K562 (cell line): Measurements from ENCODE around the gene EYA4. TPM values are rescaled to one million over a fixed set of nuclear protein-coding genes. Genes with fewer than 3 reads are reported as not detected.

Experiments used
- CC2D1A ChIP-seq: fragments of 450-650 bp; IDR thresholded peaks from 2 replicates; pipeline ENCODE4 v1.6.1; 2017; ENCODE audit warnings: mild to moderate bottlenecking
- JUND ChIP-seq, 2 experiments: IDR thresholded peaks; 2 replicates in 1 of 2; 3 replicates in 1 of 2; pipeline ENCODE4 v1.6.1; 2011; ENCODE audit warnings: borderline replicate concordance in 2 of 2, low read depth in 2 of 2, low read length in 2 of 2, improper control_type of control experiment in 1 of 2, missing biosample characterization in 1 of 2, missing genetic modification characterization in 1 of 2, missing genetic modification reagents in 1 of 2
- MAFG ChIP-seq: fragments of 450-650 bp; conservative IDR thresholded peaks from 2 replicates; pipeline ENCODE4 v1.6.1; 2016; ENCODE audit warnings: missing genetic modification characterization, missing compliant biosample characterization
- MAFK ChIP-seq: IDR thresholded peaks from 2 replicates; pipeline ENCODE4 v1.6.1; 2011; ENCODE audit warnings: low read length, improper control_type of control experiment
- MCM2 ChIP-seq: fragments of 450-650 bp; IDR thresholded peaks from 2 replicates; pipeline ENCODE4 v1.6.1; 2017; ENCODE audit warnings: low read depth, mild to moderate bottlenecking
- MEIS2 ChIP-seq: fragments of 450-650 bp; IDR thresholded peaks from 2 replicates; pipeline ENCODE4 v1.6.1; 2014; ENCODE audit warnings: mild to moderate bottlenecking; ENCODE audit not compliant: partially characterized antibody
- SIX5 ChIP-seq, 2 experiments: IDR thresholded peaks; 2 replicates each; pipeline ENCODE4 v1.6.1; 2011; ENCODE audit warnings: low read length in 2 of 2, borderline replicate concordance in 1 of 2, low read depth in 1 of 2, mild to moderate bottlenecking in 1 of 2, moderate library complexity in 1 of 2; ENCODE audit not compliant: insufficient read depth in 1 of 2
- polyA plus RNA-seq, 8 experiments: library from polyadenylated mRNA; depleted of rRNA in 4 of 8; stranded (reverse) in 5 of 8; unstranded in 3 of 8; fragments of >200 nt; fragmentation: Nextera tagmentation in 2 of 8; fragmentation: Illumina TruSeq in 1 of 8; extraction: Ambion mirVana in 2 of 8; extraction: Trizol in 1 of 8; gene quantifications; 2 replicates each; pipeline versions ENCODE4 v1.2.1 to v1.2.3, GENCODE V29; 2011 to 2014; ENCODE audit warnings: inconsistent platforms in 1 of 8, missing spikeins in 1 of 8
- total RNA-seq, 7 experiments: library from RNA; depleted of rRNA in 6 of 7; stranded (reverse); fragments of >200 nt in 6 of 7; fragmentation: Illumina TruSeq in 2 of 7; extraction: Trizol in 2 of 7; gene quantifications; 2 replicates each; pipeline versions ENCODE4 v1.2.1 to v1.2.3, GENCODE V29; 2011 to 2021; ENCODE audit warnings: low replicate concordance in 1 of 7
- TF ChIP-seq, protein P1 (sequence below): fragments of 450-650 bp; IDR thresholded peaks from 2 replicates; pipeline ENCODE4 v1.6.1; 2017; ENCODE audit warnings: antibody characterized with exemption, mild to moderate bottlenecking
- TF ChIP-seq, protein P2 (sequence below): fragments of 450-650 bp; IDR thresholded peaks from 2 replicates; pipeline ENCODE4 v1.6.1; 2018; ENCODE audit not compliant: partially characterized antibody

Gene EYA4
- total and polyA plus RNA-seq, 9 of the 15 experiments (the other 6 are each of a cell fraction or from before 2014, with no cell fraction given), result 0.03 to 0.04 TPM; not detected in 7

- TF ChIP-seq SIX5 (IDR thresholded peaks at IDR 0.05; ENCODE audit: borderline replicate concordance in 1 of 2, insufficient read depth in 1 of 2, low read depth in 1 of 2, low read length in 2 of 2) (no peak), MAFG (tag) (peak; percentile 79), MEIS2 (peak; percentile 33), JUND (IDR thresholded peaks at IDR 0.05; ENCODE audit: borderline replicate concordance, low read depth, low read length) (peak; percentile 60; the same call in 1 of the 2 replicates), JUND (tag; IDR thresholded peaks at IDR 0.05; ENCODE audit: borderline replicate concordance, low read depth, low read length) (peak; percentile 43; the same call in 1 of the 3 replicates), MCM2 (no peak), CC2D1A (peak; percentile 50; the same call in 1 of the 2 replicates), MAFK (peak; percentile 68)
- TF ChIP-seq, protein P1, sequence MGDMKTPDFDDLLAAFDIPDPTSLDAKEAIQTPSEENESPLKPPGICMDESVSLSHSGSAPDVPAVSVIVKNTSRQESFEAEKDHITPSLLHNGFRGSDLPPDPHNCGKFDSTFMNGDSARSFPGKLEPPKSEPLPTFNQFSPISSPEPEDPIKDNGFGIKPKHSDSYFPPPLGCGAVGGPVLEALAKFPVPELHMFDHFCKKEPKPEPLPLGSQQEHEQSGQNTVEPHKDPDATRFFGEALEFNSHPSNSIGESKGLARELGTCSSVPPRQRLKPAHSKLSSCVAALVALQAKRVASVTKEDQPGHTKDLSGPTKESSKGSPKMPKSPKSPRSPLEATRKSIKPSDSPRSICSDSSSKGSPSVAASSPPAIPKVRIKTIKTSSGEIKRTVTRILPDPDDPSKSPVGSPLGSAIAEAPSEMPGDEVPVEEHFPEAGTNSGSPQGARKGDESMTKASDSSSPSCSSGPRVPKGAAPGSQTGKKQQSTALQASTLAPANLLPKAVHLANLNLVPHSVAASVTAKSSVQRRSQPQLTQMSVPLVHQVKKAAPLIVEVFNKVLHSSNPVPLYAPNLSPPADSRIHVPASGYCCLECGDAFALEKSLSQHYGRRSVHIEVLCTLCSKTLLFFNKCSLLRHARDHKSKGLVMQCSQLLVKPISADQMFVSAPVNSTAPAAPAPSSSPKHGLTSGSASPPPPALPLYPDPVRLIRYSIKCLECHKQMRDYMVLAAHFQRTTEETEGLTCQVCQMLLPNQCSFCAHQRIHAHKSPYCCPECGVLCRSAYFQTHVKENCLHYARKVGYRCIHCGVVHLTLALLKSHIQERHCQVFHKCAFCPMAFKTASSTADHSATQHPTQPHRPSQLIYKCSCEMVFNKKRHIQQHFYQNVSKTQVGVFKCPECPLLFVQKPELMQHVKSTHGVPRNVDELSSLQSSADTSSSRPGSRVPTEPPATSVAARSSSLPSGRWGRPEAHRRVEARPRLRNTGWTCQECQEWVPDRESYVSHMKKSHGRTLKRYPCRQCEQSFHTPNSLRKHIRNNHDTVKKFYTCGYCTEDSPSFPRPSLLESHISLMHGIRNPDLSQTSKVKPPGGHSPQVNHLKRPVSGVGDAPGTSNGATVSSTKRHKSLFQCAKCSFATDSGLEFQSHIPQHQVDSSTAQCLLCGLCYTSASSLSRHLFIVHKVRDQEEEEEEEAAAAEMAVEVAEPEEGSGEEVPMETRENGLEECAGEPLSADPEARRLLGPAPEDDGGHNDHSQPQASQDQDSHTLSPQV, result 0 out of 2 replicates have a peak, but pooled peaks have one; percentile 18
- TF ChIP-seq, protein P2, sequence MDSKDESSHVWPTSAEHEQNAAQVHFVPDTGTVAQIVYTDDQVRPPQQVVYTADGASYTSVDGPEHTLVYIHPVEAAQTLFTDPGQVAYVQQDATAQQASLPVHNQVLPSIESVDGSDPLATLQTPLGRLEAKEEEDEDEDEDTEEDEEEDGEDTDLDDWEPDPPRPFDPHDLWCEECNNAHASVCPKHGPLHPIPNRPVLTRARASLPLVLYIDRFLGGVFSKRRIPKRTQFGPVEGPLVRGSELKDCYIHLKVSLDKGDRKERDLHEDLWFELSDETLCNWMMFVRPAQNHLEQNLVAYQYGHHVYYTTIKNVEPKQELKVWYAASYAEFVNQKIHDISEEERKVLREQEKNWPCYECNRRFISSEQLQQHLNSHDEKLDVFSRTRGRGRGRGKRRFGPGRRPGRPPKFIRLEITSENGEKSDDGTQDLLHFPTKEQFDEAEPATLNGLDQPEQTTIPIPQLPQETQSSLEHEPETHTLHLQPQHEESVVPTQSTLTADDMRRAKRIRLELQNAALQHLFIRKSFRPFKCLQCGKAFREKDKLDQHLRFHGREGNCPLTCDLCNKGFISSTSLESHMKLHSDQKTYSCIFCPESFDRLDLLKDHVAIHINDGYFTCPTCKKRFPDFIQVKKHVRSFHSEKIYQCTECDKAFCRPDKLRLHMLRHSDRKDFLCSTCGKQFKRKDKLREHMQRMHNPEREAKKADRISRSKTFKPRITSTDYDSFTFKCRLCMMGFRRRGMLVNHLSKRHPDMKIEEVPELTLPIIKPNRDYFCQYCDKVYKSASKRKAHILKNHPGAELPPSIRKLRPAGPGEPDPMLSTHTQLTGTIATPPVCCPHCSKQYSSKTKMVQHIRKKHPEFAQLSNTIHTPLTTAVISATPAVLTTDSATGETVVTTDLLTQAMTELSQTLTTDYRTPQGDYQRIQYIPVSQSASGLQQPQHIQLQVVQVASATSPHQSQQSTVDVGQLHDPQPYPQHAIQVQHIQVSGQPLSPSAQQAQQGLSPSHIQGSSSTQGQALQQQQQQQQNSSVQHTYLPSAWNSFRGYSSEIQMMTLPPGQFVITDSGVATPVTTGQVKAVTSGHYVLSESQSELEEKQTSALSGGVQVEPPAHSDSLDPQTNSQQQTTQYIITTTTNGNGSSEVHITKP, result no peak
Observed at GRCh38 chr6:133568970-133569889, 328.1 kb downstream of the EYA4 start (continued).
